ENCODE data around the gene ROPN1B. TPM values are rescaled to one million over a fixed set of nuclear protein-coding genes. Genes with fewer than 3 reads are reported as not detected.

Gene ROPN1B
- total and polyA plus RNA-seq, 2 experiments from 2014 or later = not detected

DNA sequence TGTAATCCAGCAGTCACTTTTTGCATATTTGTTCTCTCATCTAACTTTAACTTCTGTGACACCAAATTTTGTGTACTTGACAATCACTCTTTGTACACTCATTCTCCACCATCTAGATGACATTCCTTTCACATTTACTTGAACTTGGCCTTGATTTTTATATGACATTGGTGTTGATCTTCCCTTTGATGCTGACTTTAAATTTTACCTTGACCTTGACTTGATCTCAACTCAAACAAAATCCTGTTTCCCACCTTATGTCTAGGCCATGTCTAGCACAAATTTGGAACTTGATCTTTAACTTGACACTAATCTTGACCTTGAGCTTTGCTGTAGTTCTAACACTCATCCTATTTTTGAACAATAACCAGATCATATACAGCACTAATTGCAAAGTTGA, 33.2 kb downstream of the ROPN1B start:
- Histone ChIP-seq H3K4me3 (no peak overlapping the region), H3K79me2 (replicated peaks; ENCODE audit: insufficient read depth) (no peaks in the 10 kb centered on the region), H3K36me3 (ENCODE audit: insufficient read depth) (no peaks in the 10 kb centered on the region), H3K27me3 (ENCODE audit: insufficient read depth) (no peaks in the 10 kb centered on the region), H3K4me2 (no peak overlapping the region), H2AFZ (no peak overlapping the region), H3K27ac (ENCODE audit: low read depth) (no peak overlapping the region), H3K9me2 (ENCODE audit: insufficient read depth) (peaks cover 5% of the 10 kb centered on the region; the same call in 1 of the 2 replicates), H3F3A (replicated peaks; ENCODE audit: low read depth) (no peaks in the 10 kb centered on the region), H3K4me1 (ENCODE audit: insufficient read depth) (no peaks in the 10 kb centered on the region), H4K20me1 (replicated peaks; ENCODE audit: insufficient read depth) (no peaks in the 10 kb centered on the region)
- DNase-seq (ENCODE audit: low spot score) (no peak), ATAC-seq (no peak)
- Mint-ChIP-seq H3K4me1 (no peaks in the 10 kb centered on the region), H3K27ac (no peak overlapping the region), H3K9me3 (peaks cover 31% of the 10 kb centered on the region), H3K36me3 (ENCODE audit: low read depth) (no peaks in the 10 kb centered on the region), H3K27me3 (ENCODE audit: insufficient read depth, low read depth, poor library complexity) (no peaks in the 10 kb centered on the region), H3K4me3 (no peak overlapping the region)
- no peak for TF ChIP-seq ZNF114 (CRISPR knock-in tag; IDR thresholded peaks at IDR 0.05)
- TF ChIP-seq, protein P1, sequence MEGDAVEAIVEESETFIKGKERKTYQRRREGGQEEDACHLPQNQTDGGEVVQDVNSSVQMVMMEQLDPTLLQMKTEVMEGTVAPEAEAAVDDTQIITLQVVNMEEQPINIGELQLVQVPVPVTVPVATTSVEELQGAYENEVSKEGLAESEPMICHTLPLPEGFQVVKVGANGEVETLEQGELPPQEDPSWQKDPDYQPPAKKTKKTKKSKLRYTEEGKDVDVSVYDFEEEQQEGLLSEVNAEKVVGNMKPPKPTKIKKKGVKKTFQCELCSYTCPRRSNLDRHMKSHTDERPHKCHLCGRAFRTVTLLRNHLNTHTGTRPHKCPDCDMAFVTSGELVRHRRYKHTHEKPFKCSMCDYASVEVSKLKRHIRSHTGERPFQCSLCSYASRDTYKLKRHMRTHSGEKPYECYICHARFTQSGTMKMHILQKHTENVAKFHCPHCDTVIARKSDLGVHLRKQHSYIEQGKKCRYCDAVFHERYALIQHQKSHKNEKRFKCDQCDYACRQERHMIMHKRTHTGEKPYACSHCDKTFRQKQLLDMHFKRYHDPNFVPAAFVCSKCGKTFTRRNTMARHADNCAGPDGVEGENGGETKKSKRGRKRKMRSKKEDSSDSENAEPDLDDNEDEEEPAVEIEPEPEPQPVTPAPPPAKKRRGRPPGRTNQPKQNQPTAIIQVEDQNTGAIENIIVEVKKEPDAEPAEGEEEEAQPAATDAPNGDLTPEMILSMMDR (conservative IDR thresholded peaks at IDR 0.05; ENCODE audit: low read depth in 2 of 2) = no peak
- TF ChIP-seq JUNB (IDR thresholded peaks at IDR 0.05; ENCODE audit: unreplicated experiment) = no peak
- no peak for TF ChIP-seq EZH2phosphoT487 (IDR thresholded peaks at IDR 0.05; ENCODE audit: unreplicated experiment)
- no peak for TF ChIP-seq STAT1 (IDR thresholded peaks at IDR 0.05; ENCODE audit: unreplicated experiment)
- TF ChIP-seq, protein P2, sequence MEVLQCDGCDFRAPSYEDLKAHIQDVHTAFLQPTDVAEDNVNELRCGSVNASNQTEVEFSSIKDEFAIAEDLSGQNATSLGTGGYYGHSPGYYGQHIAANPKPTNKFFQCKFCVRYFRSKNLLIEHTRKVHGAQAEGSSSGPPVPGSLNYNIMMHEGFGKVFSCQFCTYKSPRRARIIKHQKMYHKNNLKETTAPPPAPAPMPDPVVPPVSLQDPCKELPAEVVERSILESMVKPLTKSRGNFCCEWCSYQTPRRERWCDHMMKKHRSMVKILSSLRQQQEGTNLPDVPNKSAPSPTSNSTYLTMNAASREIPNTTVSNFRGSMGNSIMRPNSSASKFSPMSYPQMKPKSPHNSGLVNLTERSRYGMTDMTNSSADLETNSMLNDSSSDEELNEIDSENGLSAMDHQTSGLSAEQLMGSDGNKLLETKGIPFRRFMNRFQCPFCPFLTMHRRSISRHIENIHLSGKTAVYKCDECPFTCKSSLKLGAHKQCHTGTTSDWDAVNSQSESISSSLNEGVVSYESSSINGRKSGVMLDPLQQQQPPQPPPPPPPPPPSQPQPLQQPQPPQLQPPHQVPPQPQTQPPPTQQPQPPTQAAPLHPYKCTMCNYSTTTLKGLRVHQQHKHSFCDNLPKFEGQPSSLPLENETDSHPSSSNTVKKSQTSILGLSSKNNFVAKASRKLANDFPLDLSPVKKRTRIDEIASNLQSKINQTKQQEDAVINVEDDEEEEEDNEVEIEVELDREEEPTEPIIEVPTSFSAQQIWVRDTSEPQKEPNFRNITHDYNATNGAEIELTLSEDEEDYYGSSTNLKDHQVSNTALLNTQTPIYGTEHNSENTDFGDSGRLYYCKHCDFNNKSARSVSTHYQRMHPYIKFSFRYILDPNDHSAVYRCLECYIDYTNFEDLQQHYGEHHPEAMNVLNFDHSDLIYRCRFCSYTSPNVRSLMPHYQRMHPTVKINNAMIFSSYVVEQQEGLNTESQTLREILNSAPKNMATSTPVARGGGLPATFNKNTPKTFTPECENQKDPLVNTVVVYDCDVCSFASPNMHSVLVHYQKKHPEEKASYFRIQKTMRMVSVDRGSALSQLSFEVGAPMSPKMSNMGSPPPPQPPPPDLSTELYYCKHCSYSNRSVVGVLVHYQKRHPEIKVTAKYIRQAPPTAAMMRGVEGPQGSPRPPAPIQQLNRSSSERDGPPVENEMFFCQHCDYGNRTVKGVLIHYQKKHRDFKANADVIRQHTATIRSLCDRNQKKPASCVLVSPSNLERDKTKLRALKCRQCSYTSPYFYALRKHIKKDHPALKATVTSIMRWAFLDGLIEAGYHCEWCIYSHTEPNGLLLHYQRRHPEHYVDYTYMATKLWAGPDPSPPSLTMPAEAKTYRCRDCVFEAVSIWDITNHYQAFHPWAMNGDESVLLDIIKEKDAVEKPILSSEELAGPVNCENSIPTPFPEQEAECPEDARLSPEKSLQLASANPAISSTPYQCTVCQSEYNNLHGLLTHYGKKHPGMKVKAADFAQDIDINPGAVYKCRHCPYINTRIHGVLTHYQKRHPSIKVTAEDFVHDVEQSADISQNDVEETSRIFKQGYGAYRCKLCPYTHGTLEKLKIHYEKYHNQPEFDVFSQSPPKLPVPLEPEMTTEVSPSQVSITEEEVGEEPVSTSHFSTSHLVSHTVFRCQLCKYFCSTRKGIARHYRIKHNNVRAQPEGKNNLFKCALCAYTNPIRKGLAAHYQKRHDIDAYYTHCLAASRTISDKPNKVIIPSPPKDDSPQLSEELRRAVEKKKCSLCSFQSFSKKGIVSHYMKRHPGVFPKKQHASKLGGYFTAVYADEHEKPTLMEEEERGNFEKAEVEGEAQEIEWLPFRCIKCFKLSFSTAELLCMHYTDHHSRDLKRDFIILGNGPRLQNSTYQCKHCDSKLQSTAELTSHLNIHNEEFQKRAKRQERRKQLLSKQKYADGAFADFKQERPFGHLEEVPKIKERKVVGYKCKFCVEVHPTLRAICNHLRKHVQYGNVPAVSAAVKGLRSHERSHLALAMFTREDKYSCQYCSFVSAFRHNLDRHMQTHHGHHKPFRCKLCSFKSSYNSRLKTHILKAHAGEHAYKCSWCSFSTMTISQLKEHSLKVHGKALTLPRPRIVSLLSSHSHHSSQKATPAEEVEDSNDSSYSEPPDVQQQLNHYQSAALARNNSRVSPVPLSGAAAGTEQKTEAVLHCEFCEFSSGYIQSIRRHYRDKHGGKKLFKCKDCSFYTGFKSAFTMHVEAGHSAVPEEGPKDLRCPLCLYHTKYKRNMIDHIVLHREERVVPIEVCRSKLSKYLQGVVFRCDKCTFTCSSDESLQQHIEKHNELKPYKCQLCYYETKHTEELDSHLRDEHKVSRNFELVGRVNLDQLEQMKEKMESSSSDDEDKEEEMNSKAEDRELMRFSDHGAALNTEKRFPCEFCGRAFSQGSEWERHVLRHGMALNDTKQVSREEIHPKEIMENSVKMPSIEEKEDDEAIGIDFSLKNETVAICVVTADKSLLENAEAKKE (CRISPR knock-in tag; IDR thresholded peaks at IDR 0.05) = no peak
- TF ChIP-seq POLR2AphosphoS5 (IDR thresholded peaks at IDR 0.05; ENCODE audit: low read depth) = no peak
- no peak for TF ChIP-seq CREB1 (CRISPR knock-in tag; IDR thresholded peaks at IDR 0.05; ENCODE audit: low read depth)
- TF ChIP-seq, protein P3, sequence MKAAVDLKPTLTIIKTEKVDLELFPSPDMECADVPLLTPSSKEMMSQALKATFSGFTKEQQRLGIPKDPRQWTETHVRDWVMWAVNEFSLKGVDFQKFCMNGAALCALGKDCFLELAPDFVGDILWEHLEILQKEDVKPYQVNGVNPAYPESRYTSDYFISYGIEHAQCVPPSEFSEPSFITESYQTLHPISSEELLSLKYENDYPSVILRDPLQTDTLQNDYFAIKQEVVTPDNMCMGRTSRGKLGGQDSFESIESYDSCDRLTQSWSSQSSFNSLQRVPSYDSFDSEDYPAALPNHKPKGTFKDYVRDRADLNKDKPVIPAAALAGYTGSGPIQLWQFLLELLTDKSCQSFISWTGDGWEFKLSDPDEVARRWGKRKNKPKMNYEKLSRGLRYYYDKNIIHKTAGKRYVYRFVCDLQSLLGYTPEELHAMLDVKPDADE (IDR thresholded peaks at IDR 0.05) = no peak
- TF ChIP-seq, protein P4, sequence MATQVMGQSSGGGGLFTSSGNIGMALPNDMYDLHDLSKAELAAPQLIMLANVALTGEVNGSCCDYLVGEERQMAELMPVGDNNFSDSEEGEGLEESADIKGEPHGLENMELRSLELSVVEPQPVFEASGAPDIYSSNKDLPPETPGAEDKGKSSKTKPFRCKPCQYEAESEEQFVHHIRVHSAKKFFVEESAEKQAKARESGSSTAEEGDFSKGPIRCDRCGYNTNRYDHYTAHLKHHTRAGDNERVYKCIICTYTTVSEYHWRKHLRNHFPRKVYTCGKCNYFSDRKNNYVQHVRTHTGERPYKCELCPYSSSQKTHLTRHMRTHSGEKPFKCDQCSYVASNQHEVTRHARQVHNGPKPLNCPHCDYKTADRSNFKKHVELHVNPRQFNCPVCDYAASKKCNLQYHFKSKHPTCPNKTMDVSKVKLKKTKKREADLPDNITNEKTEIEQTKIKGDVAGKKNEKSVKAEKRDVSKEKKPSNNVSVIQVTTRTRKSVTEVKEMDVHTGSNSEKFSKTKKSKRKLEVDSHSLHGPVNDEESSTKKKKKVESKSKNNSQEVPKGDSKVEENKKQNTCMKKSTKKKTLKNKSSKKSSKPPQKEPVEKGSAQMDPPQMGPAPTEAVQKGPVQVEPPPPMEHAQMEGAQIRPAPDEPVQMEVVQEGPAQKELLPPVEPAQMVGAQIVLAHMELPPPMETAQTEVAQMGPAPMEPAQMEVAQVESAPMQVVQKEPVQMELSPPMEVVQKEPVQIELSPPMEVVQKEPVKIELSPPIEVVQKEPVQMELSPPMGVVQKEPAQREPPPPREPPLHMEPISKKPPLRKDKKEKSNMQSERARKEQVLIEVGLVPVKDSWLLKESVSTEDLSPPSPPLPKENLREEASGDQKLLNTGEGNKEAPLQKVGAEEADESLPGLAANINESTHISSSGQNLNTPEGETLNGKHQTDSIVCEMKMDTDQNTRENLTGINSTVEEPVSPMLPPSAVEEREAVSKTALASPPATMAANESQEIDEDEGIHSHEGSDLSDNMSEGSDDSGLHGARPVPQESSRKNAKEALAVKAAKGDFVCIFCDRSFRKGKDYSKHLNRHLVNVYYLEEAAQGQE (IDR thresholded peaks at IDR 0.05; ENCODE audit: unreplicated experiment) = no peak
- TF ChIP-seq ZNF331 (CRISPR knock-in tag; IDR thresholded peaks at IDR 0.05; ENCODE audit: low read depth) = no peak
- TF ChIP-seq EZH2 (IDR thresholded peaks at IDR 0.05; ENCODE audit: low read depth, unreplicated experiment) = no peak
- TF ChIP-seq NANOG (IDR thresholded peaks at IDR 0.05; ENCODE audit: borderline replicate concordance) = no peak

Data from GM23338 (cell line).